Measurements from ENCODE around the gene XYLT1. TPM values are rescaled to one million over a fixed set of nuclear protein-coding genes. Genes with fewer than 3 reads are reported as not detected.

XYLT1 gene
- total RNA-seq, 1 experiment from 2014 or later = 14.5 TPM

- H3K9me3 ChIP-seq (ENCODE audit: control insufficient read depth, low read depth, low read length) = no peaks in the 10 kb centered on the region
- H3K9ac ChIP-seq (ENCODE audit: extremely low read depth, insufficient read length, low read length) = no peak overlapping the region
- H3K79me2 ChIP-seq (ENCODE audit: insufficient read depth, low read length) = no peaks in the 10 kb centered on the region
- no CpG with 5 or more reads among the region's 3 CpGs for WGBS (ENCODE audit: extremely low coverage, insufficient read length, low lambda C conversion rate)
- H3K79me1 ChIP-seq (ENCODE audit: insufficient read depth, low read depth, low read length, poor library complexity, severe bottlenecking) = no peaks in the 10 kb centered on the region
- no peak overlapping the region for H2BK15ac ChIP-seq (ENCODE audit: low read depth, low read length)
- H3K27ac Mint-ChIP-seq = 0 out of 7 replicates have a peak overlapping the region, but pooled peaks of 1 of the 3 experiments have one; percentile 23
- peaks cover 15% of the 10 kb centered on the region; the same call in 1 of the 2 replicates for H3K4me1 ChIP-seq (ENCODE audit: insufficient read depth, low read length)
- DNase-seq = no peak
- no peak overlapping the region for H3K14ac ChIP-seq (ENCODE audit: insufficient read depth, low read length)
- no peak overlapping the region for H4K91ac ChIP-seq (ENCODE audit: insufficient read length, low read depth, low read length)
- no peak overlapping the region for H2BK5ac ChIP-seq (ENCODE audit: insufficient read length, low read length)
- no peak overlapping the region for H3K56ac ChIP-seq (ENCODE audit: insufficient read length, low read depth, low read length)
- no peaks in the 10 kb centered on the region; a peak in 2 of 7 replicates for H3K36me3 Mint-ChIP-seq (ENCODE audit: insufficient read depth in 1 of 3, low read depth in 3 of 3)
- H3K4me3 Mint-ChIP-seq = no peak overlapping the region
- no peak overlapping the region for H3K23ac ChIP-seq (ENCODE audit: insufficient read length, low read depth, low read length)
- no peak overlapping the region for H3T11ph ChIP-seq (ENCODE audit: low read length)
- no peak for TF ChIP-seq CTCF (conservative IDR thresholded peaks at IDR 0.05)
- H2BK20ac ChIP-seq (ENCODE audit: low read depth, low read length, poor library complexity, severe bottlenecking) = no peak overlapping the region
- H3K4ac ChIP-seq (ENCODE audit: low read depth, low read length) = no peak overlapping the region
- H4K8ac ChIP-seq (replicated peaks; ENCODE audit: insufficient read length, low read depth, low read length) = no peak overlapping the region
- H3K4me1 Mint-ChIP-seq = peaks cover 64% of the 10 kb centered on the region in 2 experiments
- H2AK5ac ChIP-seq (ENCODE audit: insufficient read length, low read length) = no peak overlapping the region
- no peaks in the 10 kb centered on the region for H3K23me2 ChIP-seq (ENCODE audit: insufficient read length, low read depth, low read length, poor library complexity, severe bottlenecking)
- no peak overlapping the region for H3K18ac ChIP-seq (ENCODE audit: insufficient read length, low read depth, low read length)
- H3K27ac ChIP-seq (ENCODE audit: insufficient read length, low read depth, low read length) = no peak overlapping the region
- no peaks in the 10 kb centered on the region for H3K9me3 Mint-ChIP-seq
- H2BK12ac ChIP-seq (ENCODE audit: insufficient read length, low read depth, low read length) = no peak overlapping the region
- H3K27me3 ChIP-seq (ENCODE audit: insufficient read depth, low read length) = no peaks in the 10 kb centered on the region
- no peaks in the 10 kb centered on the region; the same call in 1 of the 2 replicates for H3K27me3 Mint-ChIP-seq (ENCODE audit: low read depth)
- H3K4me2 ChIP-seq (ENCODE audit: insufficient read depth, insufficient read length, low read length) = no peak overlapping the region
- H4K20me1 ChIP-seq (ENCODE audit: control insufficient read depth, insufficient read depth, insufficient read length) = no peaks in the 10 kb centered on the region
- no peak overlapping the region for H2BK120ac ChIP-seq (ENCODE audit: low read depth, low read length, poor library complexity, severe bottlenecking)
- no peak overlapping the region for H4K5ac ChIP-seq (ENCODE audit: insufficient read length, low read depth, low read length)
- no peak overlapping the region for H2AFZ ChIP-seq (ENCODE audit: low read length)
These were observed 102.3 kb downstream of the XYLT1 start for GRCh38 chr16:17368446-17368845.

All from H9 (cell line).